ENCODE data around the gene IFT57. TPM values are rescaled to one million over a fixed set of nuclear protein-coding genes. Genes with fewer than 3 reads are reported as not detected.
A peak's percentile ranks its signal among the peaks of the same experiment; 100 is the strongest.

The IFT57 gene
- polyA plus RNA-seq, 1 donor (not counting 4 experiments of a cell fraction or from before 2014, with no cell fraction given): 47.6 TPM

GRCh38 chr3:108131475-108132134 lies 90.6 kb downstream of the IFT57 start:
- Histone ChIP-seq H3K9me3 (ENCODE audit: control insufficient read depth, low read depth, low read length) (no peaks in the 10 kb centered on the region), H3K27ac (ENCODE audit: control insufficient read depth, insufficient read depth, low read length) (peak overlapping the region; percentile 96), H2AFZ (ENCODE audit: control insufficient read depth, low read length) (peak overlapping the region; percentile 25), H3K4me2 (ENCODE audit: control insufficient read depth, extremely low read depth, insufficient read depth, low read depth, low read length) (peak overlapping the region; percentile 69), H3K4me3 (ENCODE audit: control insufficient read depth in 2 of 3, extremely low read depth in 1 of 3, insufficient read depth in 2 of 3, low read depth in 1 of 3, low read length in 3 of 3) (peak overlapping the region; percentile 9 to 28 (median 9)), H3K79me2 (ENCODE audit: control insufficient read depth, insufficient read depth, low read length) (no peaks in the 10 kb centered on the region), H3K4me1 (ENCODE audit: control insufficient read depth, extremely low read depth, insufficient read depth, low read length) (peaks cover 43% of the 10 kb centered on the region), H3K9me1 (ENCODE audit: control insufficient read depth, extremely low read depth, insufficient read depth, low read length) (no peaks in the 10 kb centered on the region), H4K20me1 (ENCODE audit: control insufficient read depth, extremely low read depth, insufficient read depth, low read length) (no peaks in the 10 kb centered on the region), H3K9ac (ENCODE audit: control insufficient read depth, extremely low read depth, insufficient read depth, low read length) (peak overlapping the region; percentile 73), H3K27me3 (ENCODE audit: control insufficient read depth, extremely low read depth, insufficient read depth, low read length) (no peaks in the 10 kb centered on the region), H3K36me3 (ENCODE audit: control insufficient read depth in 2 of 2, extremely low read depth in 1 of 2, insufficient read depth in 2 of 2, low read length in 2 of 2) (no peaks in the 10 kb centered on the region)
- dilution Hi-C loops (cut with MboI; ENCODE audit: extremely low pct_ligation_motif_present, low sequenced_read_pairs): no loop called here
- no peak for DNase-seq (ENCODE audit: low read depth, low spot score)
- TF ChIP-seq EZH2 (IDR thresholded peaks at IDR 0.05; ENCODE audit: low read length) (no peak), CTCF (optimal IDR thresholded peaks at IDR 0.05 in 1 of 3, IDR thresholded peaks at IDR 0.05 in 1 of 3, conservative IDR thresholded peaks at IDR 0.05 in 1 of 3; ENCODE audit: extremely low read depth in 1 of 3, insufficient read depth in 2 of 3, low read length in 3 of 3) (no peak)
- no peak for FAIRE-seq

GRCh38 chr3:108130701-108131474 lies 91.3 kb downstream of the IFT57 start:
- dilution Hi-C loops (cut with MboI; ENCODE audit: extremely low pct_ligation_motif_present, low sequenced_read_pairs): no loop called here
- DNase-seq (ENCODE audit: low read depth, low spot score): peak; percentile 76
- H2AFZ ChIP-seq (ENCODE audit: control insufficient read depth, low read length): no peak overlapping the region

More at GRCh38 chr3:108130701-108131474, 91.3 kb downstream of the IFT57 start:
- peak overlapping the region; percentile 96 for H3K27ac ChIP-seq (ENCODE audit: control insufficient read depth, insufficient read depth, low read length)
- no peak for TF ChIP-seq EZH2 (IDR thresholded peaks at IDR 0.05; ENCODE audit: low read length)
- TF ChIP-seq CTCF (optimal IDR thresholded peaks at IDR 0.05 in 1 of 3, IDR thresholded peaks at IDR 0.05 in 1 of 3, conservative IDR thresholded peaks at IDR 0.05 in 1 of 3; ENCODE audit: extremely low read depth in 1 of 3, insufficient read depth in 2 of 3, low read length in 3 of 3): no peak
- H3K9me3 ChIP-seq (ENCODE audit: control insufficient read depth, low read depth, low read length): no peaks in the 10 kb centered on the region
- no peaks in the 10 kb centered on the region for H3K36me3 ChIP-seq (ENCODE audit: control insufficient read depth in 2 of 2, extremely low read depth in 1 of 2, insufficient read depth in 2 of 2, low read length in 2 of 2)
- no peaks in the 10 kb centered on the region for H4K20me1 ChIP-seq (ENCODE audit: control insufficient read depth, extremely low read depth, insufficient read depth, low read length)
- H3K4me2 ChIP-seq (ENCODE audit: control insufficient read depth, extremely low read depth, insufficient read depth, low read depth, low read length): peak overlapping the region; percentile 69
- no peaks in the 10 kb centered on the region for H3K9me1 ChIP-seq (ENCODE audit: control insufficient read depth, extremely low read depth, insufficient read depth, low read length)
- peak overlapping the region in 2 of 3 experiments; percentile 9 to 28 for H3K4me3 ChIP-seq (ENCODE audit: control insufficient read depth in 2 of 3, extremely low read depth in 1 of 3, insufficient read depth in 2 of 3, low read depth in 1 of 3, low read length in 3 of 3)
- no peaks in the 10 kb centered on the region for H3K79me2 ChIP-seq (ENCODE audit: control insufficient read depth, insufficient read depth, low read length)
- FAIRE-seq: peak; percentile 83
- no peaks in the 10 kb centered on the region for H3K27me3 ChIP-seq (ENCODE audit: control insufficient read depth, extremely low read depth, insufficient read depth, low read length)
- peaks cover 43% of the 10 kb centered on the region for H3K4me1 ChIP-seq (ENCODE audit: control insufficient read depth, extremely low read depth, insufficient read depth, low read length)
- peak overlapping the region; percentile 73 for H3K9ac ChIP-seq (ENCODE audit: control insufficient read depth, extremely low read depth, insufficient read depth, low read length)
